HAP-1 (cell line): ENCODE measurements around the gene PLCG1.

ENCODE experiments used
- DNase-seq, 2 experiments: peaks; one replicate each; pipeline ENCODE4 v3.0.0-alpha.2; 2016 to 2020; ENCODE audit warnings: low spot score in 2 of 2
- H3K27me3 ChIP-seq: fragments of 250-450 bp; sonication (Bioruptor Pico); 2 replicates; pipeline ENCODE4 v1.5.1; 2020; ENCODE audit warnings: low read depth, mild to moderate bottlenecking, moderate library complexity
- H3K36me3 ChIP-seq: fragments of 250-450 bp; sonication (Bioruptor Pico); replicated peaks from 2 replicates; pipeline ENCODE4 v1.5.1; 2020; ENCODE audit warnings: mild to moderate bottlenecking
- H3K4me1 ChIP-seq: fragments of 250-450 bp; sonication (Bioruptor Pico); 2 replicates; pipeline ENCODE4 v1.5.1; 2020; ENCODE audit warnings: mild to moderate bottlenecking
- H3K4me3 ChIP-seq: fragments of 250-450 bp; sonication (Bioruptor Pico); 2 replicates; pipeline ENCODE4 v1.5.1; 2020; ENCODE audit warnings: mild to moderate bottlenecking, moderate library complexity
- H3K9me3 ChIP-seq: fragments of 250-450 bp; sonication (Bioruptor Pico); 2 replicates; pipeline ENCODE4 v1.5.1; 2020; ENCODE audit warnings: mild to moderate bottlenecking, moderate library complexity
- in situ Hi-C: fragments of 300-500 bp; cut with MboI; formaldehyde crosslinking; loops from 3 replicates; pipeline ENCODE4 v1.14.3; 2020; ENCODE audit warnings: low sequenced_read_pairs, inconsistent platforms, mixed read lengths

Gene PLCG1

GRCh38 chr20:41133709-41134361, 3.5 kb upstream of the PLCG1 start:
- no peaks in the 10 kb centered on the region for H3K27me3 ChIP-seq
- no peak overlapping the region for H3K4me3 ChIP-seq
- H3K36me3 ChIP-seq: no peaks in the 10 kb centered on the region; the same call in 1 of the 2 replicates
- no peak for DNase-seq
- H3K4me1 ChIP-seq: peaks cover 4% of the 10 kb centered on the region
- H3K9me3 ChIP-seq: no peaks in the 10 kb centered on the region
- in situ Hi-C loops: no loop called here

GRCh38 chr20:41134362-41135186, 2.8 kb upstream of the PLCG1 start:
- in situ Hi-C loops: no loop called here

GRCh38 chr20:41135187-41135887, 2.0 kb upstream of the PLCG1 start:
- peaks cover 9% of the 10 kb centered on the region for H3K36me3 ChIP-seq
- no peaks in the 10 kb centered on the region for H3K9me3 ChIP-seq
- in situ Hi-C loops: no loop called here
- H3K4me1 ChIP-seq: peaks cover 4% of the 10 kb centered on the region
- no peaks in the 10 kb centered on the region for H3K27me3 ChIP-seq
- H3K4me3 ChIP-seq: no peak overlapping the region
- peak; percentile 67 to 74 for DNase-seq

More at GRCh38 chr20:41134362-41135186, 2.8 kb upstream of the PLCG1 start:
- DNase-seq: no peak
- peaks cover 4% of the 10 kb centered on the region for H3K4me1 ChIP-seq
- H3K4me3 ChIP-seq: no peak overlapping the region
- H3K27me3 ChIP-seq: no peaks in the 10 kb centered on the region
- peaks cover 4% of the 10 kb centered on the region for H3K36me3 ChIP-seq
- no peaks in the 10 kb centered on the region for H3K9me3 ChIP-seq

GRCh38 chr20:41135888-41136679, 1.3 kb upstream of the PLCG1 start:
- Histone ChIP-seq H3K4me1 (peaks cover 4% of the 10 kb centered on the region), H3K36me3 (peaks cover 11% of the 10 kb centered on the region), H3K9me3 (no peaks in the 10 kb centered on the region), H3K27me3 (no peaks in the 10 kb centered on the region), H3K4me3 (peak overlapping the region; percentile 69)
- in situ Hi-C loops: no loop called here
- DNase-seq: no peak

GRCh38 chr20:41137614-41138474, 501 bp downstream of the PLCG1 start:
- in situ Hi-C loops: no loop called here
- no peaks in the 10 kb centered on the region for H3K9me3 ChIP-seq
- H3K36me3 ChIP-seq: peaks cover 18% of the 10 kb centered on the region
- peak; percentile 32 to 83 for DNase-seq
- H3K4me1 ChIP-seq: peaks cover 4% of the 10 kb centered on the region
- H3K4me3 ChIP-seq: peak overlapping the region; percentile 69
- H3K27me3 ChIP-seq: no peaks in the 10 kb centered on the region

- Histone ChIP-seq H3K36me3 (peaks cover 18% of the 10 kb centered on the region), H3K4me1 (peaks cover 4% of the 10 kb centered on the region), H3K9me3 (no peaks in the 10 kb centered on the region), H3K4me3 (peak overlapping the region; percentile 69), H3K27me3 (no peaks in the 10 kb centered on the region)
- in situ Hi-C loops: no loop called here
- DNase-seq: peak; percentile 15 to 36
Observed at GRCh38 chr20:41138475-41139226, 1.3 kb downstream of the PLCG1 start.

- in situ Hi-C loops: no loop called here
- H3K4me3 ChIP-seq: peak overlapping the region; percentile 69; the same call in 1 of the 2 replicates
- no peaks in the 10 kb centered on the region for H3K9me3 ChIP-seq
- no peaks in the 10 kb centered on the region for H3K27me3 ChIP-seq
- peaks cover 4% of the 10 kb centered on the region for H3K4me1 ChIP-seq
- H3K36me3 ChIP-seq: peaks cover 23% of the 10 kb centered on the region
- no peak for DNase-seq
Observed at GRCh38 chr20:41139227-41140093, 2.1 kb downstream of the PLCG1 start.

- no peak for DNase-seq
- Histone ChIP-seq H3K27me3 (no peaks in the 10 kb centered on the region), H3K4me3 (no peak overlapping the region), H3K9me3 (no peaks in the 10 kb centered on the region), H3K4me1 (peaks cover 4% of the 10 kb centered on the region), H3K36me3 (peaks cover 23% of the 10 kb centered on the region)
- in situ Hi-C loops: no loop called here
Observed at GRCh38 chr20:41140226-41141133, 3.1 kb downstream of the PLCG1 start.

GRCh38 chr20:41141153-41141815, 3.9 kb downstream of the PLCG1 start:
- in situ Hi-C loops: no loop called here
- no peak overlapping the region for H3K4me3 ChIP-seq
- H3K9me3 ChIP-seq: no peaks in the 10 kb centered on the region
- H3K36me3 ChIP-seq: peaks cover 23% of the 10 kb centered on the region
- peaks cover 4% of the 10 kb centered on the region for H3K4me1 ChIP-seq
- DNase-seq: no peak
- no peaks in the 10 kb centered on the region for H3K27me3 ChIP-seq

GRCh38 chr20:41142245-41142644, 4.9 kb downstream of the PLCG1 start:
- in situ Hi-C loops: no loop called here
- no peak for DNase-seq
- Histone ChIP-seq H3K27me3 (no peaks in the 10 kb centered on the region), H3K4me1 (no peaks in the 10 kb centered on the region; the same call in 1 of the 2 replicates), H3K36me3 (peaks cover 23% of the 10 kb centered on the region), H3K9me3 (no peaks in the 10 kb centered on the region), H3K4me3 (no peak overlapping the region)
